ENCODE results near the gene DLGAP4.
"Not testable (repeated sequence)": the region's sequence is repeated elsewhere in the genome, so short reads cannot be mapped to it uniquely, and the experiment has no call there.

Gene DLGAP4

DNA sequence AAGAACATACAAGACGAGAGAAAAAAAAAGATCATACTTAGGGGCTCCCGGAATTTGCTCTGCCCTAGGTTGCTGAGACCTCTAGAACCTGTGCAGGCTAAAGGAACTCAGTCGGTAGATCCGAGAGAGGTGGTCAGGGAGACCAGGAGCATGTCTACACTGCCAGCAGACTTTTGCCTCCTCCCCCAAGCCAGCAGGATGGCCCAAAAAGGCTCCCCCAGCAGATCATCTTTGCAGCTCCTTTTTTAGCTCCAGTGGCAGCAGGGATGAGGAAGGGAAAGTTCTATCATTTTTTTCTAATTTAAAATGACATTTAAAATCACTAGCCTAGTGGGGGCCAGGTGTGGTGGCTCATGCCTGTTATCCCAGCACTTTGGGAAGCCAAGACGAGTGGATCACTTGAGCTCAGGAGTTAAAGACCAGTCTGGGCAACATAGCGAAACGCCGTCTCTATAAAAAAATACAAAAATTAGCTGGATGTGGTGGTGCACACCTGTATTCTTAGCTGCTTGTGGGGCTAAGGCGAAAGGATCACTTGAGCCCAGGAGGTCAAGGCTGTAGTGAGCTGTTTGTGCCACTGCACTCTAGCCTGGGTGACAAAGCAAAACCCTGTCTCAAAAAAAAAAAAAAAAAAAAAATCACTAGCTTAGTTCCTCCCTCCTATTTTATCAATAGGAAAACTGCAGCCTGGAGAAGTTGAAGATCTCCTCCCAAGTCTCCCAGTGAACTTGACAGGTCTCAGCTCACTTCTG is 165.9 kb downstream of the DLGAP4 start:
- no peak for DNase-seq (ENCODE audit: low read depth in 4 of 4, low spot score in 1 of 4)

DNA sequence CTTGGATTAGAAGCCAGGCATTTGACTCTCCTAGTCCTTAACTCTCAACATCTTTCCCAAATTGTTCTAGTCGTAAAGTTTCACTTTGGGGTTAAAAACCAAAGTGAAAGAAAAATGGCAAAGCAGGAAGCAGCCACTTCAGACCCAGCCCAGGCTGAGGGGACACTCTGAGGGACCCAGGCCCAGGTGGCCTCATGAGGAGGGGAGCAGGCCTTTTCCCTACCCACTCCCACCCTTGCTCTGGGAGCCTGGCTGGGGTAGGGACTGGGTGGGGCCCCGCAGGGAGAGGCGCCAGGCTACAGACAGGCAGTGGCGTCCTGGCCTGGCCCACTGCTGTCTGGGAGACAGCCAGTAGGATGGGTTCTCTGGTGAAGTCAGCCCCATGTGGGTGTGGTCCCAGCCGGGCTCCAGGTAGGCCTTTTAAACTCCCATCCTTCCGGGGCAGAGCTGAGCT is 166.5 kb downstream of the DLGAP4 start:
- DNase-seq (ENCODE audit: low read depth in 4 of 4, low spot score in 1 of 4): peak in 1 of 4 experiments; percentile 28

DNA sequence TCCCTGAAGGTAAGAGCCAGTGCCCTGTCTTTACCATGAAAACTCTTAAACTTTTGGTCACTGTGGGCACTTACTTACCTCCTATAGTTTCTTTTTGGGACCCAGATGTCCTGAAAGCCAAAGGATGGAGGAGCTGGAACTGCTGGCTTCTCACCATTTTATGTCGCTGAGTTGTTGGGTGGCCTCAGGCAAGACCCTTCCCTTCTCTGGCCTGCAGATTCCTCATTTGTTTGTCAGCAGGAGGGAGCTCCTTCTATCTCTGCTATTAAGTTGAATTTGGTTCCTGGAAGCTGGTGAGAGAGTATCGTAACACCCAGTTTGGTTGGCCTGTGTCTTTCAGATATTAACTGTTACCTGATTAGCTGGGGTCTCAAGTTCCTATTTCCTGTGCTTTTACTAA is 167.0 kb downstream of the DLGAP4 start:
- DNase-seq (ENCODE audit: low read depth in 4 of 4, low spot score in 1 of 4): no peak

- no peak for DNase-seq (ENCODE audit: low read depth in 4 of 4, low spot score in 1 of 4)
Observed at GRCh38 chr20:36474563-36474962, 168.4 kb downstream of the DLGAP4 start.

DNA sequence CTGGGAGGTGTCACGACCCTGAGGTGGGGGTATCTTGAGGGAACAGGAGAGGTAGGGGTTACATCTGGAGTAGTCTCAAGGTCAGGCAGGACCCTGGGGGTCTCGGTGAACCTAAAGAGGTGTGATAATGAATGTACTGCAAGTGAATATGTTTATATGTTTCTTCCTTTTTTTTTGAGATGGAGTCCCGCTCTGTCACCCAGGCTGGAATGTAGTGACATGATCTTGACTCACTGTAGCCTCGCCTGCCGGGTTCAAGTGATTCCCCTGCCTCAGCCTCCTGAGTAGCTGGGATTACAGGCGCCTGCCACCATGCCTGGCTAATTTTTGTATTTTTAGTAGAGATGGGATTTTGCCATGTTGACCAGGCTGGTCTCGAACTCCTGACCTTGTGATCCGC is 168.9 kb downstream of the DLGAP4 start:
- not testable (repeated sequence) for DNase-seq (ENCODE audit: low read depth in 4 of 4, low spot score in 1 of 4)

GRCh38 chr20:36477475-36477874 is 171.3 kb downstream of the DLGAP4 start:
- no peak for DNase-seq (ENCODE audit: low read depth in 4 of 4, low spot score in 1 of 4)

DNA sequence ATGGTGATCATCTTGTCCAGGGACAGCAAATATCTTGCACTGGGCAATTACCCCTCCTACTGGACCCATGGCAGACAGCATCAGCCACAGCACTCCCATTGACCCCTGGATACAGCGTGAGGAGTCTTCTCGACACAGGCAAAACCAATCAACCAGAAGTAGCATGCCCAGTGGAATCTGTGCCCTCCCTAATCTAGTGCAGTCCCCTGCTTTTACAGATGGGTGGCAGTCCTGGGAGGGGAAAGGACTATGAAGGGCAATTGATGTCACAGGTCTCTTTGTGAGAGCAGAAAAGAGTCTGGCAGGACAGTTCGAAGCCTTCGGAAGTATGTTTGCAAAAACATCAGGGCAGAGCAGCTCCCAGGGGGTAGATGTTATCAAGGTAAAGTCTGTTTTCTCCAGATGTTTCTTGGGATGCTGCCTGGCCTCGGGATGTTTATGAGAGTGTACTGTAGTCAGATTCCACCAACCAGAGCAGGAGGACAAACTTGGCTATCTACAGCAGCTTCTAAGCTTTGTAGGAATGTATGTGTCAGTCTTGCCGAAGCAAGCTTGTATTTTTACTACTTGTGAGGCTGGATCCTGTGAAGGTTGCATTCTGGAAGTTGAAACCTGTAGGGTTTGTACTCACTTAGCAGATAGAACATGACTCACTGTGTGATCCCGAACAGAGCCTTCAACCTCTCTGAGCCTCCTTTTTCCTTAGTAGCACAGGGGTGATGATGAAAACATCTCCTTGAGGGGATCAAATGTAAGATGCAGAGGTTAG is 172.2 kb downstream of the DLGAP4 start:
- no peak for DNase-seq (ENCODE audit: low read depth in 4 of 4, low spot score in 1 of 4)

DNA sequence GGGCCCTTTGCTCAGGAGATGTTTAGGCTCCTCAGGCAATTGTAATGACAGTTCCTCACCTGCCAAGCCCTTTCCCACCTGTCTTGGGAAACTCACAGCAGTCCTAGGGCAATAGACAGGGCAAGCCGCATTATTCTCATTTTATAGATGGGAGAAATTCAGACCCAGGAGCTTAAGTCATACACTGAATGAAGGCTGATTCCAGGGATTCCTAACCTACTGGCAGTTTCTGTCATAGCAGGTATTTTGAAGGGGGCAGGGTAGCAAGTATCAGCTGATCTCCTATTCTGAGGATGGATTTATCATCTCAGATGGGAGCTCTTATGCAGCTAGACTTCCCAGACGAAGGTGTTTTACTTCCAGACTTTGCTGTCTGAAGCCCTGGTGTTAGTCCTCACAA is 173.8 kb downstream of the DLGAP4 start:
- no peak for DNase-seq (ENCODE audit: low read depth in 4 of 4, low spot score in 1 of 4)

DNA sequence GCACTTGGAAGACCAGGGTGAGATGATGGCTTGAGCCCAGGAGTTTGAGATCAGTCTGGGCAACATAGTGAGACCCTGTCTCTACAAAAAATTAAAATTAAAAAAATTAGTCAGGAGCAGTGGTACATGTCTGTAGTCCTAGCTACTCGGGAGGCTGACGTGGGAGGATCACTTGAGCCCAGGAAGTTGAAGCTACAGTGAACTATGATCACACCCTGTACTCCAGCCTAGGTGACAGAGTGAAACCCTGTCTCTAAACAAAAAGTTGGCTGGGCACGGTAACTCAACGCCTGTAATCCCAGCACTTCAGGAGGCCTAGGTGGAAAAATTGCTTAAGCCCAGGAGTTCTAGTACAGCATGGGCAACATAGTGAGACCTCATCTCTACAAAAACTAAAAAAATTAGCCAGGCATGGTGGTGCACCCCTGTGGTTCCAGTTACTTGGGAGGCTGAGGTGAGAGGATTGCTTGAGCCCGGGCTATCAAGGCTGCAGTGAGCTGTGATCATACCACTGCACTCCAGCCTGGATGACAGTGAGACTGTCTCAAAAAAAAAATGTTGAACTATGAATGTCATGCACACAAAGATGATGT is 174.4 kb downstream of the DLGAP4 start:
- DNase-seq (ENCODE audit: low read depth in 4 of 4, low spot score in 1 of 4): no peak

DNA sequence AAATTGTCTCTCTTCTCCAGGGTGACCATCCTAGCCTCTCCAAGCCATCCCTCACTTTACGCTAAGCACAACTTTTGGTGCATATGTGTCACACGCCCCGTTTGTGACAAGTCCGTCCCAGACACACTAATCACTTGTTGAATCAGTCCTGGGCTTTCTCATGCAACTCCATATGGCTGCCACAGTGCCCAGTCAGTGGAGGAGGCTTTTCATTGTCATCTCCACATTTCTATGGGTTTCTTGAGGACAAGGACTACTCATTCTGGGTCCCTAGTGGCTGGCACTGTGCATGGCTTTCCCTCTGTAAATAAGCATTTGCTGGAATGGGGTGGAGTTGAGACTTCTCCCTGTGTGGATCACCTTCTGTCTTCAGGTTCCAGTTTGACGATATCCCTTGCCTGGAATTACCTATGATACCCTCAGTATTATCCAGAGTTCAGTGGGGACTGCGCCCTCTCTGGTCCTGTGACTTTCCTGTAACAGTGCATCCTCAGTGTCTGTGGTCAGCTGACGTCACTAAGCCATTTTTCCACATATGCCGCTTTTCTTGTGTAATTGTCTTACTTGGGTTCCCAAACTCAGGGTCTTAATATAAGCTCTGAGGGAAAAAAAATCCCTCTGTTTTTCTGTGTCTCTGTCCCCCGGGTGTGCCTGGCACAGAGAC is 175.4 kb downstream of the DLGAP4 start:
- no peak for DNase-seq (ENCODE audit: low read depth in 4 of 4, low spot score in 1 of 4)

- no peak for DNase-seq (ENCODE audit: low read depth in 4 of 4, low spot score in 1 of 4)
Observed at GRCh38 chr20:36482044-36482473, 175.9 kb downstream of the DLGAP4 start.

- DNase-seq (ENCODE audit: low read depth in 4 of 4, low spot score in 1 of 4): no peak
Observed at GRCh38 chr20:36483209-36483918, 177.2 kb downstream of the DLGAP4 start.

GRCh38 chr20:36483919-36484808 is 178.0 kb downstream of the DLGAP4 start:
- no peak for DNase-seq (ENCODE audit: low read depth in 4 of 4, low spot score in 1 of 4)

DNA sequence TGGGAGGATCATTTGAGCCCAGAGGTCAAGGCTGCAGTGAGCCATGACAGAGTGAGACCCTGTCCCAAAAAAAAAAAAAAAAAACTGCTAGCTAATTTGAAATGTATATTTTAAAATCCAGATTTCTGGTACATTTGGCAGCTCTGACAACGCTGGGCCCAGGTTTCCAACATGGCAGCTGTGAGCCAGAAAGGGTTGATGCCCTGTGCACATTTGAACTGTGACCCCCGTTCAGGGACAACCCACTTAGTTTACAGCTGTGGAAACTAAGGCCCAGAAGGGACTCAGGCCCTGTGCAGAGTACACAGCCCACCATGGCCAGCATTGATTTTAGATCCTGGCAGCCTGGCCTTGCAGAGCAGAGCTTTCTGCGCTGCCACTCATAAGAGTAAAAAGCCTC is 179.1 kb downstream of the DLGAP4 start:
- DNase-seq (ENCODE audit: low read depth in 4 of 4, low spot score in 1 of 4): no peak

DNA sequence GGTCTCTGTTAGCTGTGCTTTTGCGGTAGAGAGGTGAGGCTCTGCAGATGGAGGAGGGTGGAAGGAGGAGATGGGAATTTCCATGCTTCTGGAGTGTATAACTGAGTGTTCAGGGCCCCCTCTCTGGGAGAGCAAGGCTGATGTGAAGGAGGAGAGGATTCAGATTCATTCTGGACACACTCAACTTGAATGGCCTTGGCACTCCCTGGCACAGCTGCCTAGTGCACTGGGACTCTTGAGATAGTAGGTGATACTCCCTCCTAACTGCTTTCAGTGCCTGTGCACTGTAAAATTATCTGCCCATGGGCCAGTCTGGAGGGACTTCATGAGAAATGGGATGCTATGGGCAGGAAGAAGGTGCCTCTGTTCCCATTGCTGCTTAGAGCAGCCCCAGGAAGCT is 180.9 kb downstream of the DLGAP4 start:
- no peak for DNase-seq (ENCODE audit: low read depth in 4 of 4, low spot score in 1 of 4)

DNA sequence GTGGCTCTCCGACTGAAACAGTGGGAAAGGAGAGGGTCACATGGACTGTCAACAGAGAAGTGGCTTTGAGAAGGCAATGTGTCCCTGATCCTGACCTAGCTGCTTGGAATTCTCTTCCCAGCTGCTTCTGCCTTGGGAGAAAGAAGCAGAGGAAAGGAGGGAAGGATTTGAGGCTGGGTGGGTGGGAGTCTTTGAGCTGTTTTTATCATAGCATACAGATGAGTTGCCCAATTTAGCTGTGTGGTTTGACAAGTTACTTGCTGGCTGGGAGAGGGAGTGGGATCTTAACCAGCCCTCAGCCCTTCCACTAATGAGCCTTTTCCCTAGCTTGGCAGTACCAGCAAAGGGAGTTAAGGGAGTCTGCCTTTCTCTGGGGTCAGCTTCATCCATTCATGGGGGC is 184.1 kb downstream of the DLGAP4 start:
- DNase-seq (ENCODE audit: low read depth in 4 of 4, low spot score in 1 of 4): no peak

GRCh38 chr20:36491901-36492617 is 185.9 kb downstream of the DLGAP4 start:
- DNase-seq (ENCODE audit: low read depth in 4 of 4, low spot score in 1 of 4): peak in 2 of 4 experiments; percentile 7 to 37

- no peak for DNase-seq (ENCODE audit: low read depth in 4 of 4, low spot score in 1 of 4)
Observed at GRCh38 chr20:36493051-36493800, 187.1 kb downstream of the DLGAP4 start.

DNA sequence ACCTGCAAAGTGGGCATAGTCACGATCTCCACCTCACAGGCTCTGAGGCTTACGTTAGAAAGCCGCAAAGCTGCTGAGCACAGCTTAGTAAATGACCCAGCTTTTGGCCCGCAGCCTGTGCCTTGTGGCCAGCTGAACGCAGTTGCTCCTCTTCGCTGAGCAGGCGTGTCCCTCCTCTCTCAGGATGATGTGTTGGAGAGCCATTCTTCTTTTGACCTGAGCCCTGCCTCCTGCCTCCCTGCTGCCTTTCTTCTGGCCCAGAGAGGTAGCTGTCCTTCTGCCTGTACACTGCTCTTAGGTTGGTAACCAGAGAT is 187.6 kb downstream of the DLGAP4 start:
- DNase-seq (ENCODE audit: low read depth in 4 of 4, low spot score in 1 of 4): no peak
